Astrocyte of the spinal cord (primary cell): Measurements from ENCODE around the gene UGT2B17.
A peak's percentile ranks its signal among the peaks of the same experiment; 100 is the strongest.
"Not testable (repeated sequence)": the region's sequence is repeated elsewhere in the genome, so short reads cannot be mapped to it uniquely, and the experiment has no call there.

Source experiments
- DNase-seq: peaks from one replicate; pipeline ENCODE4 v3.0.0; 2011; ENCODE audit warnings: low read depth, low spot score
- H3K4me3 ChIP-seq: 2 replicates; pipeline ENCODE4 v1.5.1; 2011; ENCODE audit warnings: low read depth, mild to moderate bottlenecking, low read length, moderate library complexity
- CTCF ChIP-seq: IDR thresholded peaks from 2 replicates; pipeline ENCODE4 v1.5.1; 2012; ENCODE audit warnings: low read depth, mild to moderate bottlenecking, low read length, inconsistent platforms
- in situ Hi-C: cut with HindIII; loops from 2 replicates; pipeline ENCODE4 v1.10.0; 2017; ENCODE audit warnings: low sequenced_read_pairs

Gene UGT2B17

GRCh38 chr4:68535974-68536373 lies 40.1 kb downstream of the UGT2B17 start:
- in situ Hi-C loops = no loop called here
- no peak for TF ChIP-seq CTCF
- DNase-seq = no peak
- no peak overlapping the region for H3K4me3 ChIP-seq

- in situ Hi-C loops, H3K4me3 ChIP-seq: not testable (repeated sequence)
- DNase-seq = peak; percentile 36
Observed at GRCh38 chr4:68522232-68522631, 53.9 kb downstream of the UGT2B17 start.

GRCh38 chr4:68520985-68521384 lies 55.1 kb downstream of the UGT2B17 start:
- no peak overlapping the region for H3K4me3 ChIP-seq
- TF ChIP-seq CTCF = no peak
- no peak for DNase-seq
- in situ Hi-C loops = no loop called here

- no peak for TF ChIP-seq CTCF
- in situ Hi-C loops = no loop called here
- H3K4me3 ChIP-seq = no peak overlapping the region
- no peak for DNase-seq
Observed at GRCh38 chr4:68518889-68519288, 57.2 kb downstream of the UGT2B17 start.

- H3K4me3 ChIP-seq, in situ Hi-C loops, DNase-seq: not testable (repeated sequence)
Observed at GRCh38 chr4:68505452-68505851, 70.7 kb downstream of the UGT2B17 start.

GRCh38 chr4:68504836-68505235 lies 71.3 kb downstream of the UGT2B17 start:
- not testable (repeated sequence) for DNase-seq

GRCh38 chr4:68503462-68503861 lies 72.7 kb downstream of the UGT2B17 start:
- in situ Hi-C loops, DNase-seq, H3K4me3 ChIP-seq: not testable (repeated sequence)

More at GRCh38 chr4:68504836-68505235, 71.3 kb downstream of the UGT2B17 start:
- in situ Hi-C loops, H3K4me3 ChIP-seq: not testable (repeated sequence)

GRCh38 chr4:68499021-68499420 lies 77.1 kb downstream of the UGT2B17 start:
- in situ Hi-C loops = no loop called here
- TF ChIP-seq CTCF = no peak
- no peak overlapping the region for H3K4me3 ChIP-seq
- DNase-seq = no peak

GRCh38 chr4:68498413-68499007 lies 77.6 kb downstream of the UGT2B17 start:
- peak; percentile 68 for DNase-seq
- in situ Hi-C loops = no loop called here
- no peak overlapping the region for H3K4me3 ChIP-seq
- TF ChIP-seq CTCF = peak; percentile 81
